GM23248 (cell line): ENCODE results near the gene WEE1.
"Not testable (repeated sequence)": the region's sequence is repeated elsewhere in the genome, so short reads cannot be mapped to it uniquely, and the experiment has no call there.

ENCODE experiments used
- EZH2 ChIP-seq: fragments of 200-600 bp; sonication (generic); IDR thresholded peaks from 2 replicates; pipeline ENCODE4 v1.6.1; 2018; ENCODE audit warnings: antibody characterized with exemption, mild to moderate bottlenecking; ENCODE audit not compliant: insufficient read depth, poor library complexity, severe bottlenecking
- EZH2phosphoT487 ChIP-seq: fragments of 200-600 bp; sonication (generic); IDR thresholded peaks from 2 replicates; pipeline ENCODE4 v1.6.1; 2018; ENCODE audit warnings: antibody characterized with exemption, moderate library complexity, mild to moderate bottlenecking, low read depth; ENCODE audit not compliant: insufficient read depth

DNA sequence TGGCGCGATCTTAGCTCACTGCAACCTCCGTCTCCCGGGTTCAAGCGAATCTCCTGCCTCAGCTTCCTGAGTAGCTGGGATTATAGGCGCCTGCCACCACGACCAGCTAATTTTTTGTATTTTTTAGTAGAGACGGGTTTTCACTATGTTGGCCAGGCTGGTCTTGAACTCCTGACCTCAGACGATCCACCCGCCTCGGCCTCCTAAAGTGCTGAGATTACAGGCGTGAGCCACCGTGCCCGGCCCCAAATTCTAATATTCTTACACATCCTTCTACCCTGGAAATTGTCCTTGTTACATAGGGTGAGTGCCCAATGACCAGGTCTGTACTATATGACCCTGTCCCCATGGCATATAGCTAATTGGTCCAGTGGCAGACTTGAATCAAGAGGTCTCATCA lies 29.7 kb downstream of the WEE1 start:
- TF ChIP-seq EZH2, EZH2phosphoT487: not testable (repeated sequence)
